Measurements from ENCODE around the gene CCSER2.
"Not testable (repeated sequence)": the region's sequence is repeated elsewhere in the genome, so short reads cannot be mapped to it uniquely, and the experiment has no call there.

CCSER2 gene

DNA sequence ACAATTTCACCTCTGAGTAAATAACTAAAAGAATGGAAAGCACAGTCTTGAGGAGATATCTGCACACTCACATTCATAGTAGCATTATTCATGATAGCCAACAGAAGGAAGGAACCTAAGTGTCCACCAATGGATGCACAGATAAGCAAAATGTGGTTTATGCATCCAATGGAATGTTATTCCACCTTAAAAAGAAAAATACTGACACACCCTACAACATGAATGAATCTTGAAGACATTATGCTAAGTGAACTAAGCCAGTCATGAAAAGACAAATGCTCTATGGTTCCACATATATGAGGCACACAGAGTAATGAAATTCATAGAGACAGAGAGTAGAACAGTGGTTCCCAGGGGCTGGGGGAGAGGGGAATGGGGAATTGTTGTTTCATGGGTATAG, 6.5 kb upstream of the CCSER2 start:
- Histone ChIP-seq H3K36me3 (replicated peaks) (no peaks in the 10 kb centered on the region), H3K27me3 (replicated peaks) (no peaks in the 10 kb centered on the region), H3K27ac (no peak overlapping the region), H3K4me3 (ENCODE audit: low read depth, low read length) (no peak overlapping the region)
- TF ChIP-seq, protein P1, sequence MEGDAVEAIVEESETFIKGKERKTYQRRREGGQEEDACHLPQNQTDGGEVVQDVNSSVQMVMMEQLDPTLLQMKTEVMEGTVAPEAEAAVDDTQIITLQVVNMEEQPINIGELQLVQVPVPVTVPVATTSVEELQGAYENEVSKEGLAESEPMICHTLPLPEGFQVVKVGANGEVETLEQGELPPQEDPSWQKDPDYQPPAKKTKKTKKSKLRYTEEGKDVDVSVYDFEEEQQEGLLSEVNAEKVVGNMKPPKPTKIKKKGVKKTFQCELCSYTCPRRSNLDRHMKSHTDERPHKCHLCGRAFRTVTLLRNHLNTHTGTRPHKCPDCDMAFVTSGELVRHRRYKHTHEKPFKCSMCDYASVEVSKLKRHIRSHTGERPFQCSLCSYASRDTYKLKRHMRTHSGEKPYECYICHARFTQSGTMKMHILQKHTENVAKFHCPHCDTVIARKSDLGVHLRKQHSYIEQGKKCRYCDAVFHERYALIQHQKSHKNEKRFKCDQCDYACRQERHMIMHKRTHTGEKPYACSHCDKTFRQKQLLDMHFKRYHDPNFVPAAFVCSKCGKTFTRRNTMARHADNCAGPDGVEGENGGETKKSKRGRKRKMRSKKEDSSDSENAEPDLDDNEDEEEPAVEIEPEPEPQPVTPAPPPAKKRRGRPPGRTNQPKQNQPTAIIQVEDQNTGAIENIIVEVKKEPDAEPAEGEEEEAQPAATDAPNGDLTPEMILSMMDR (IDR thresholded peaks at IDR 0.05; ENCODE audit: low read depth, low read length, missing control alignments): no peak
- no peak for DNase-seq
- in situ Hi-C loops (cut with HindIII; ENCODE audit: low pct_ligation_motif_present, low sequenced_read_pairs): no loop called here

DNA sequence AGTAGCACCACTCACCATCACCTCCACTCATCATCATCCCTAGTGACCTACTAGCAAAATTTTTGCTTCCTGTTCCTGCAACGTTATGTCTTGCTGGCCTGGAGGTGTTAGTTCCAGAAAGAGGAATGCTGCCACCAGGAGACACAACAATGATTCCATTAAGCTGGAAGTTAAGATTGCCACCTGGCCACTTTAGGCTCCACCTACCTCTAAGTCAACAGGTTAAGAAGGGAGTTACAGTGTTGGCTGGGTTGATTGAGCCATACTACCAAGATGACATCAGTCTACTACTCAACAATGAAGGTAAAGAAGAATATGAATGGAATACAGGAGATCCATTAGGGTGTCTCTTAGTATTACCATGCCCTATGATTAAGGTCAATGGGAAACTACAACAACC, 4.8 kb upstream of the CCSER2 start:
- H3K4me3 ChIP-seq (ENCODE audit: low read depth, low read length); in situ Hi-C loops (cut with HindIII; ENCODE audit: low pct_ligation_motif_present, low sequenced_read_pairs); H3K27ac ChIP-seq: not testable (repeated sequence)

DNA sequence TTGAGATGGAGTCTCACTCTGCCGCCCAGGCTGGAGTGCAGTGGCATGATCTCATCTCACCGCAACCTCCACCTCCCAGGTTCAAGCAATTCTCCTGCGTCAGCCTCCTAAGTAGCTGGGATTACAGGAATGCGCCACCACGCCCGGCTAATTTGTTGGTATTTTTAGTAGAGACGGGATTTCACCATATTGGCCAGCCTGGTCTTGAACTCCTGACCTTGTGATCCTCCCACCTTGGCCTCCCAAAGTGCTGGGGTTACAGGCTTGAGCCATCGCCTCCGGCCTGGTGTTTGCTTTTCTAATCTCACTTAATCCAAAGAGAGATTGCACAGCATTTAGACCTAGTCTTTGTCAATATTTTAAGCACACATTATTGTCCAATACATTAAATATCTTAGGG, 1.4 kb upstream of the CCSER2 start:
- in situ Hi-C loops (cut with HindIII; ENCODE audit: low pct_ligation_motif_present, low sequenced_read_pairs); H3K27ac ChIP-seq; DNase-seq; H3K36me3 ChIP-seq (replicated peaks); H3K27me3 ChIP-seq (replicated peaks); H3K4me3 ChIP-seq (ENCODE audit: low read depth, low read length): not testable (repeated sequence)

More for the DNA sequence above, 4.8 kb upstream of the CCSER2 start:
- H3K36me3 ChIP-seq (replicated peaks); DNase-seq; H3K27me3 ChIP-seq (replicated peaks): not testable (repeated sequence)

DNA sequence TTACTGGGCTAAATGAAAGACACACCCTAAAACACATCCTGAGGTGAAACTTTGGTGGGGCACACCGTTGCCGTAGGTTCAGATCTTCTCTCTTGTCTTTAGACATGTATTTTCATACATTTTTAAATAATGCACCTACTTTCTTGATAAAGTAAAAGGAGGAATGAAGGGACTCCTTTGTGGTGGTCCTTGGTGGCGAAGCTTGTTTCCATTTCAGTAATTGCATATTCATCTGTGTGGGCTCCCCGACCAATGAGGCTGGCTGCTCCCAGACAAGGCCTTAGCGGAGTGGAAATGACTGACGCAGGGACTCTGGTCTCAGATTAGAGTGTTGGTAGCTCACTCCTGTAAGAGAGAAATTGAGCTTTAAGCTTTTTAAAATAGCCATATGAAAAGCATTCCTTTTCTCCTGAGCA, 815 bp downstream of the CCSER2 start:
- TF ChIP-seq, protein P1 (IDR thresholded peaks at IDR 0.05; ENCODE audit: low read depth, low read length, missing control alignments): no peak

DNA sequence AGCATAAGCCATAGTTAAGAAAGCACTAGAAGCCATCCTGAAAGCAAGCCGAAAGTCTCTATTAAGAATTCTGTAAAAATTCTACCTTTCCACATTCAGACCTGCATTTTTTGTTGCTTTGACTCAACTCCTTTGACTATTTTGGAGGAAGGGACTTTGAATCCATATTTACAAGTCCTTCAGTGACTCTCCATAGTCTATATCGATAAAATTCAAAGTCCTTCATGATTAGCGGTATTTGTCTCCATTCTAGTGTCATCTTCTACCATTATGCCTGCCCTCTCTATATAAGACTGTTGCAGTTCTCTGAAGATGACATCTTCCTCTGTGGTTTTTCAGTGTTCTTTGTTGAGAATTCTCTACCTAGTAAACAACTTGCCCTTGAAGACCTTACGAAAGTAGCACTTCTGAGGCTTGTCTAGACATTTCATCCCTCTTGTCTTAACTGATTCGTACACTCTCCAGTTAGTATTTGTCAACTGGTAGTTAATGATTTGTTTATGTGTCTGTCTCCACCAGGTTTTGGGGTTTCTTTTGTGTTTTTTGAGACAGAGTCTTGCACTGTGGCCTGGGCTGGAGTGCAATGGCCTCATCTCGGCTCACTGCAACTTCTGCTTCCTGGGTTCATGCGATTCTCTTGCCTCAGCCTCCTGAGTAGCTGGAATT, 1.7 kb downstream of the CCSER2 start:
- H3K4me3 ChIP-seq (ENCODE audit: low read depth, low read length): peak overlapping the region; percentile 76
- no peak overlapping the region for H3K27ac ChIP-seq
- TF ChIP-seq, protein P1 (IDR thresholded peaks at IDR 0.05; ENCODE audit: low read depth, low read length, missing control alignments): no peak
- in situ Hi-C loops (cut with HindIII; ENCODE audit: low pct_ligation_motif_present, low sequenced_read_pairs): no loop called here
- no peak for DNase-seq
- H3K36me3 ChIP-seq (replicated peaks): no peaks in the 10 kb centered on the region
- no peaks in the 10 kb centered on the region for H3K27me3 ChIP-seq (replicated peaks)

More for the DNA sequence above, 815 bp downstream of the CCSER2 start:
- Histone ChIP-seq H3K27ac (peak overlapping the region; percentile 86), H3K27me3 (replicated peaks) (no peaks in the 10 kb centered on the region), H3K36me3 (replicated peaks) (no peaks in the 10 kb centered on the region), H3K4me3 (ENCODE audit: low read depth, low read length) (peak overlapping the region; percentile 76)
- peak; percentile 62 for DNase-seq
- in situ Hi-C loops (cut with HindIII; ENCODE audit: low pct_ligation_motif_present, low sequenced_read_pairs): no loop called here

DNA sequence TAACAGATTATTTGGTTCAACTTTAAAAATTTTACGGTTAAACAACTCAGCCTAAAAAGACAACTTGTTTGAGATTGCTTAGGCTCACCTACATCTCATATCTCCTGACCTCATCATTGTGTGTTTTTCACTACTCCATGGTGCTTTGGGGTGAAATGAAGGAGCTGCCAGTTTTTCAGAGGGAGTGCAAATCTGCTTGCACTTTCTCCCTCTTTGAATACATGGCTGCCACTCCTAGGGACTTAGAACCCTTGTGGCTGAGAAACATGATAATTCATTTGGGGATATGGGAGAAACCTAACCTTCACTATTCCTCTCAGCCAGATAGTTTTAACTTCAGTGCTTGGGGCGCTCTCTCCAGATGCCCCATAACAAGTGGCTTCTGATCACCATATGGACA, 2.7 kb downstream of the CCSER2 start:
- no peak for DNase-seq
- Histone ChIP-seq H3K27me3 (replicated peaks) (no peaks in the 10 kb centered on the region), H3K36me3 (replicated peaks) (no peaks in the 10 kb centered on the region), H3K4me3 (ENCODE audit: low read depth, low read length) (no peak overlapping the region), H3K27ac (no peak overlapping the region)
- TF ChIP-seq, protein P1 (IDR thresholded peaks at IDR 0.05; ENCODE audit: low read depth, low read length, missing control alignments): no peak
- in situ Hi-C loops (cut with HindIII; ENCODE audit: low pct_ligation_motif_present, low sequenced_read_pairs): no loop called here

DNA sequence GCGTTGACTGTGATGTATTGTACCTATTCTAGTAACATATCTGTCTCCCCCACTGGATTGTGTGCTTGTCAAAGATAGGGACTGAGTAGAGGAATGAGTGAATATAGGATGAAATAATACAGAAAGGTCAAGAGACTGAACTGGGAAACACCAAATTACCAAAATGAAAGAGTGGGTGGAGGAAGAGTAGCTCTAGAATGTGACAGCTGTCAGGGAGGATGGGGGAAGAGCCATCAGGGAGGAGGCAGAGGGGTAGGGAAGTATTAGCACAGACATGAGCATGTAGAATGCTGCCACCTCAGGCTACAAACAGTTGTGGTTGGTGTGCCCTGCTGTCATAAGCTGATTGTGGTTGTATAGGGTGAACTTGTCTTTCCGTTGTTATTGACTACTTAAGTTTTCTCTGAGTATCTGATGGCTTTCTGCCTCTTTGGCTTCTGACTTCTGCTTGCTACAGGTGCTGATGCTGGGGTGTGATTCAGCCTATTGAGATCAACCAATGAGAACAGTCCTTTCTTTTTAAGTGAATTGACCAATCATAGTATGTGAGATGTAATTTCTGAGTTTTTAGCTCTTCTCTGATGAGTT, 5.6 kb downstream of the CCSER2 start:
- H3K36me3 ChIP-seq (replicated peaks): no peaks in the 10 kb centered on the region
- in situ Hi-C loops (cut with HindIII; ENCODE audit: low pct_ligation_motif_present, low sequenced_read_pairs): no loop called here
- no peaks in the 10 kb centered on the region for H3K27me3 ChIP-seq (replicated peaks)
- TF ChIP-seq, protein P1 (IDR thresholded peaks at IDR 0.05; ENCODE audit: low read depth, low read length, missing control alignments): no peak
- H3K4me3 ChIP-seq (ENCODE audit: low read depth, low read length): no peak overlapping the region
- no peak overlapping the region for H3K27ac ChIP-seq
- peak; percentile 21 for DNase-seq

All from brain microvascular endothelial cell (primary cell).